Vein endothelial cell (primary cell): ENCODE data around the gene CCNO. TPM values are rescaled to one million over a fixed set of nuclear protein-coding genes. Genes with fewer than 3 reads are reported as not detected.

Source experiments
- total RNA-seq: library from RNA; depleted of rRNA; stranded (reverse); fragments of >200 nt; gene quantifications from 2 replicates; pipeline ENCODE4 v1.2.3, GENCODE V29; 2012

Gene CCNO
- total RNA-seq: 0.33 and 0.48 TPM in 2 replicates

GRCh38 chr5:55232985-55233928, at the start of gene CCNO:
Gene CCNO, minus strand, starts transcription at chr5:55233608. Its CDS starts 85 bp downstream, at chr5:55233523.

GRCh38 chr5:55226934-55227663, 6.3 kb downstream of the CCNO start, which contains the start of gene MCIDAS:
Gene MCIDAS, minus strand, starts transcription at chr5:55227315. Its CDS starts 177 bp downstream, at chr5:55227138.

Other genes with a start within 250 kb of the CCNO start
- gene ESM1, start 248.0 kb downstream of the CCNO start, total RNA-seq: 181 and 274 TPM in 2 replicates
- gene GZMK, start 209.4 kb downstream of the CCNO start, total RNA-seq: not detected in 2 replicates
- 0.33 TPM in 1 of 2 replicates, not detected in the other for gene GZMA, start 131.0 kb downstream of the CCNO start, total RNA-seq
- 80.4 and 84.5 TPM in 2 replicates for gene GPX8, start 73.4 kb downstream of the CCNO start, total RNA-seq
- under 0.01 and 0.19 TPM in 2 replicates for gene CDC20B, start 60.4 kb downstream of the CCNO start, total RNA-seq
- gene MCIDAS, start 6.3 kb downstream of the CCNO start, total RNA-seq: not detected in 2 replicates
- 26.8 and 39.6 TPM in 2 replicates for gene DHX29, start 74.1 kb upstream of the CCNO start, total RNA-seq
- 88.4 and 95.0 TPM in 2 replicates for gene MTREX, start 74.4 kb upstream of the CCNO start, total RNA-seq